HG03097 (cell line): ENCODE measurements around the gene KNG1.
"Not testable (repeated sequence)": the region's sequence is repeated elsewhere in the genome, so short reads cannot be mapped to it uniquely, and the experiment has no call there.

Experiments
- ATAC-seq: cut with Tn5 transposase; IDR thresholded peaks from one replicate; pipeline ENCODE4 v1.9.1; 2021; ENCODE audit not compliant: unreplicated experiment, low FRiP score

The KNG1 gene

GRCh38 chr3:186717039-186717457, at the start of gene KNG1:
Gene KNG1, plus strand, starts transcription at chr3:186717359. Its CDS starts 184 bp downstream, at chr3:186717543.
- ATAC-seq = no peak

DNA sequence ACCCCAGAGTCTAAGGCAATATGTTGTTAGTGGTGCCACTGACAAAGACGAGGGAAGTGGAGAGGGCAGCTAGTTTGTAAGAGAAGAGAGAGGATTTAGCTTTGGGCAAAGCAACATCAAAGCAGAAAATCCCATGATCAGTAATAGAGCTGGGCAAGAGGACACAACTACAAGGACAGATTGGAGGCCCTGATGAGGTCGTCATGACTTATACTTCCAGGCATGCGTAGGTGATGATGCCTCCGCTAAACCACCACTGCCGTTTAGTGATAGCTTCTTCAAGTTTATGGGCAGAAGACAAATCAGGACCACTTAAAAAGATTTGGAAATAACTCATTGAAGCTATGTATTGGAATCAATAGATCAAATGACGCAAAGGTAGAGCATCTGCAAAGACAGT, 48.7 kb upstream of the KNG1 start:
- ATAC-seq = no peak

DNA sequence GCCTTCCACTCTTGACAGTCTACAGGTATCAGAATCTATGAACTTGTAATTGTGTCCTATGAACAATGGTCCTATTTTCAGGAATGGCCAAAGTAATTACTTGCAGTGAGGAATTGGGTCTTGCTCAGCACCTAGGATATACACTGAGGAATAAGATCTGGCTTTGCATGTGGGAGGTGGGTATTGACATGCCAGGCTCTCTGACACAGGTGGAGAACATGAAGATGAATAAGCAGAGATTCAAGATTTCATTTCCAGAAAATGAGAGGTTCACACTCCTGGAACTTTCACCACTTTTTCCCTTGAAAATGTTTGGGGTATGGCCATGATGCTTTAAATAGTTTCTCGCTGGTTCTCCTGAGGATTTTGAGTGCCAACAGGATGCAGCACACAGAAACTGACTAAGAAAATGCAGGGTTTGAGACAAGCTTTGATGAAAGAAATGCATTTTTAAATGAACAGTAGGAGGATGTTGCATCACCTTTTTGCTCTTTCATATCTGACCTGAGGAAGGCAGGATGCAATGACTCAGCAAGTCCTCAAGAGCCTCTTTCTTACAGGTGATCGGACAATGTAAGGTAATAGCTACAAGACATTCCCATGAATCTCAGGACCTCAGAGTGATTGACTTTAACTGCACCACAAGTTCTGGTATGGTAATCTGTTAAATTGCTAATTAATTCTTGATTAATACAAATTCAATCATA, 47.6 kb upstream of the KNG1 start:
- ATAC-seq = no peak

DNA sequence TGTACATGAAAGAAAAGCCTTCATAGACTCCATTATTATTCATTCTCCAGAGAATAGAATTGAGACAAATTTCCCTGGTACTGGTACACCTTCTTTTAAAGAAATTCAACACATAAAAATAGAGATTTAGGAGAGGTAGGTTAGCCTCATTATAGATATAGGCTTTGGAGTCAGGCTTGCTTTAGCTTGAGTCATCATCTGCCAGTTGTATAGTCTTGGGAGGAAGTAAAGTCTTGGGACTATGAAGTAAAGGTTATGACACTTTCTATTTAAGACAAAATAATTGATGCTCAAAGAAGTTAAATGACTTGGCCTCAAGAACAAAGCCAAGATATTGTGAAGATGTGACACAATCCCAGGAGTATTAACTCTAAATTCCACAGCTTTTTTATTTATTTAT, 47.0 kb upstream of the KNG1 start:
- no peak for ATAC-seq

GRCh38 chr3:186671051-186671450, 46.1 kb upstream of the KNG1 start:
- ATAC-seq = no peak

GRCh38 chr3:186678604-186679003, 38.6 kb upstream of the KNG1 start:
- ATAC-seq = no peak

- ATAC-seq = no peak
Measured at GRCh38 chr3:186679151-186679550, 38.0 kb upstream of the KNG1 start.

DNA sequence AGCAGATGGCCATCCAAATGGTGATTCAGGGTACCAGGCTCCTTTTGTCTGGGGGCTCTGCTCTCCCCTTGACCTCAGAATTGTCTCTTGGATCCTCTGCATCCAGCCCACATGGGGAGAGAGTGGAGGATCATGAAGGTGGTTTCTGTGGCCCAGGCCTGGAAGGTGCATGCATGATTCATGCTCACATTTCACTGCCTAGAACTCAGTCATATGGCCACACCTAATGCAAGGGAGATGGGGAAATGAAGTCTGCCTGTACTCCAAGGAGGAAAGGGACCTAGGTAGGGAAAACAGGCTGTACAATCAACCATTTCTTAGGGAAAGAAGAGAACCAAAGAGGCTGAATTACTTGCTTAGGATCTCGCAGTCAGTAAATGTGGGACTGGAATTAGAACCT, 36.3 kb upstream of the KNG1 start:
- ATAC-seq = no peak

DNA sequence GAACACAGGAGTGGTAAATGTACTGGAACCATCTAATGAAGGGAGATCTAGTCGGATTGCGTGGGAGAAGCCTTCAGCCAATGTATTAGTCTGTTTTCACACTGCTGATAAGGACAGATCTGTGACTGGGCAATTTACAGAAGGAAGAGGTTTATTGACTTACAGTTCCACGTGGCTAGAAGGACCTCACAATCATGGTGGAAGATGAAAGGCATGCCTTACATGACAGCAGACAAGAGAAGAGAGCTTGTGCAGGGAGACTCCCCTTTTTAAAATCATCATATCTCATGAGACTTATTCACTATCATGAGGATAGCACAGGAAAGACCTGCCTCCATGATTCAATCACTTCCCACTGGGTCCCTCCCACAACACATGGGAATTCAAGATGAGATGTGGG, 34.3 kb upstream of the KNG1 start:
- ATAC-seq = no peak

- ATAC-seq = no peak
Measured at GRCh38 chr3:186683979-186684378, 33.2 kb upstream of the KNG1 start.

DNA sequence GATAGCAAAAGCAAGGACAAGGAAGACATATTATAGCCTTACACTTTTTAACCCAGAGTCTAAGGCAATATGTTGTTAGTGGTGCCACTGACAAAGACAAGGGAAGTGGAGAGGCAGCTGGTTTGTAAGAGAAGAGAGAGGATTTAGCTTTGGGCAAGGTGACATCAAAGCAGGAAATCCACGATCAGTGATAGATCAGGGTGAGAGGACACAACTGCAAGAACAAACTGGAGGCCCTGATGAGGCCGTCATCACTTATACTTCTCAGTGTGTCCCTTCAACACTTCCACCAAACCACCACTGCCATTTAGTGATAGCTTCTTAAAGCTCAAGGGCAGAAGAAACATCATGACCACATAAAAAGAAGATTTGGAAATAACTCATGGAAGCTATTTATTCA, 30.7 kb upstream of the KNG1 start:
- not testable (repeated sequence) for ATAC-seq

GRCh38 chr3:186687120-186687651, 30.0 kb upstream of the KNG1 start:
- no peak for ATAC-seq

DNA sequence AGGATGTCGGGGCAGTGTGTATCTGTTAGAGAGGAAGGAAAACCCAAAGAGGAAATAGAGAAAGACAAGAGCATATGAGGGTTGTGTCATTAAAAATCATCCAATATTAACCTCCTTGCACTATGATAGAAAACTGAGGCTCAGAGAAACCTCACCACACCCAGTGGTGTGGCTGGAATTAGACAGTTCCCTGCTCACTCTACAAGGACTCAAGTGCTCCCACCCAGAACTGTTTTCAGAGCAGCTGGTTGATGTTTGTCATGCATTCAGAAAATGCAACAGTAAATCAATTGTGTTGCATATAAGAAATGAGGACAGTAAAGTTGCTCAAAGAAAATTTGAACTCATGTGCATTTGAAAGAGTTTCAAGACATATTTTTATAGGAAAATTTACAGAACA, 26.9 kb upstream of the KNG1 start:
- ATAC-seq = not testable (repeated sequence)

GRCh38 chr3:186691676-186692075, 25.5 kb upstream of the KNG1 start:
- ATAC-seq = no peak

DNA sequence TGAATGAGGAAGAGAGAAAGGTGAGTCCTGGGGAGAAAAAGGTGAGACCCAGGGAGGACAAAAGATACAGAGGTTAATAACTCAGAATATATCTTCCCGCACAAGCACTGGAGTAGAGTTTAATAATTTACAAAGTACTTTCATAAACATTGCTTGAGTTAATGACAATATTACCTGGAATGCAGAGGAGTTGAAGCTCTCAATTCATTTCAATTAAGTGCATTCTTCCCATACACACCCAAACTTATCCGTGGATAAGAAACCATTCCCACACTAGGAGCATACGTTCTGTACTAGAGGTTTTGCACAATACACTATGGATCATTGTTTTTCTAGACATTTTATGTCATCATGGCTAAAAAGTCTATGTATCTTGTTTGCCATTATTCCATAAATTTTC, 23.3 kb upstream of the KNG1 start:
- ATAC-seq = no peak

DNA sequence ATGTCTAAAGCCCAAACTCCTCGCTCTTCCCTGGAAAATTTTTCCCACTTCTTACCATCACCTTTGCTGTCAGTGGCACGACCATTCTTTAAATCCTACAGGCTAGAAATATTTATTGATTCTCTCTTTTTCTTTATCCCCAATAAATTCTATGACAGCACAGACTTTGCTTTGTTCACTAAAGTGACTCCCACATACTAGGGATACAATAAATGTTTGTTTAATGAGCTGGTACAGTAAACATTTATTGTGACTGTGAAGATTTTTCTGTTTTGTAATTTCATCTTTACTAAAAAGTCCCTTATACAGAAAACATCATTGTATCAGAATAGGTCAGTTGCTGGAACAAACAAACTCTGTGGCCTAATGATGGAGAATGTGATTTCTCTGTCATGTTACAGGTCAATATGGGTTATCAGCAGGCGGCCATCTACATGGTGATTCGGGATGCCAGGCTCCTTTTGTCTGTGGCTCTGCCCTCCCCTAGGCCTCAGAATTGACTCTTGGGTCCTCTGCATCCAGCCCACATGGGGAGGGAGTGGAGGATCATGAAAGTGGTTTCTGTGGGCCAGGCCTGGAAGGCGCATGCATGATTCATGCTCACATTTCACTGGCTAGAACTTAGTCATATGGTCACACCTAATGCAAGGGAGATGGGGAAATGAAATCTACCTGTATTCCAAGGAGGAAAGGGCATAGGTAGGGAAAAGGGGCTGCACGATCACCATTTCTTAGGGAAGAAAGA, 22.7 kb upstream of the KNG1 start:
- ATAC-seq = no peak

GRCh38 chr3:186696522-186696921, 20.6 kb upstream of the KNG1 start:
- ATAC-seq = no peak

DNA sequence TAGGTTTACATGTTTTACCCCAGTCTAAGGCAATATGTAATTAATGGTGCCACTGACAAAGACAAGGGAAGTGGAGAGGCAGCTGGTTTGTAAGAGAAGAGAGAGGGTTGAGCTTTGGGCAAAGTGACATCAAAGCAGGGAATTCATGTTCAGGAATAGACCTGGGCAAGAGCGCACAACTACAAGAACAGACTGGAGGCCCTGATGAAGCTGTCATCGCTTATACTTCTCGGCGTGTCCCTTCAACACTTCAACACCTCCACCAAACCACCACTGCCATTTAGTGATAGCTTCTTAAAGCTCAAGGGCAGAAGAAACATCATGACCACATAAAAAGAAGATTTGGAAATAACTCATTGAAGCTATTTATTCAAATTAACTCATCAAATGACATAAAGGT, 19.6 kb upstream of the KNG1 start:
- no peak for ATAC-seq

DNA sequence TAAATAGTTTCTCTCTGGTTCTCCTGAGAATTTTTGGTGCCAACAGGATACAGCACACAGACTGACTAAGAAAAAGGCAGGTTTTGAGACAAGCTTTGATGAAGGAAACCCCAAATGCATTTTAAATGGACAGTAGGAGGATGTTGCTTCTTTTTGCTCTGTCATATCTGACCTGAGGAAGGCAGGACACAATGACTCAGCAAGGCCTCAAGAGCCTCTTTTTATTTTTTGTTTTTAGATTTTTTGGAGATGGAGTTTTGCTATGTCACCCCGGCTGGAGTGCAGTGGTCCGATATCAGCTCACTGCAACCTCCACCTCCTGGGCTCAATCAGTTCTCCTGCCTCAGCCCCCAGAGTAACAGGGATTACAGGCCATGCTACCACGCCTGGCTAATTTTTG, 16.9 kb upstream of the KNG1 start:
- ATAC-seq = no peak

DNA sequence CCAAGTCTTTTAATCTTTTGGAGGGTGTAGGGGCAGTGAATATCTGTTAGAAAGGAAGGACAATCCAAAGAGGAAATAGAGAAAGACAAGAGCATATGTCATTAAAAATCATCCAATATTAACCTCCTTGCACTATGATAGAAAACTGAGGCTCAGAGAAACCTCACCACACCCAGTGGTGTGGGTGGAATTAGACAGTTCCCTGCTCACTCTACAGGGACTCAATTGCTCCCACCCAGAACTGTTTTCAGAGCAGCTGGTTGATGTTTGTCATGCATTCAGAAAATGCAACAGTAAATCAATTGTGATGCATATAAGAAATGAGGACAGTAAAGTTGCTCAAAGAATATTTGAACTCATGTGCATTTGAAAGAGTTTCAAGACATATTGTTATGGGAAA, 14.7 kb upstream of the KNG1 start:
- ATAC-seq = not testable (repeated sequence)

- ATAC-seq = peak; percentile 92
Measured at GRCh38 chr3:186705882-186706780, 11.0 kb upstream of the KNG1 start.
